NCI-H1930 (cell line): Measurements from ENCODE around the gene KRTAP5-11.
"Not testable (repeated sequence)": the region's sequence is repeated elsewhere in the genome, so short reads cannot be mapped to it uniquely, and the experiment has no call there.

Experiments
- DNase-seq, 2 experiments: peaks; one replicate each; lab custom pipeline; 2025; lab: John Stamatoyannopoulos, UW

KRTAP5-11 gene

DNA sequence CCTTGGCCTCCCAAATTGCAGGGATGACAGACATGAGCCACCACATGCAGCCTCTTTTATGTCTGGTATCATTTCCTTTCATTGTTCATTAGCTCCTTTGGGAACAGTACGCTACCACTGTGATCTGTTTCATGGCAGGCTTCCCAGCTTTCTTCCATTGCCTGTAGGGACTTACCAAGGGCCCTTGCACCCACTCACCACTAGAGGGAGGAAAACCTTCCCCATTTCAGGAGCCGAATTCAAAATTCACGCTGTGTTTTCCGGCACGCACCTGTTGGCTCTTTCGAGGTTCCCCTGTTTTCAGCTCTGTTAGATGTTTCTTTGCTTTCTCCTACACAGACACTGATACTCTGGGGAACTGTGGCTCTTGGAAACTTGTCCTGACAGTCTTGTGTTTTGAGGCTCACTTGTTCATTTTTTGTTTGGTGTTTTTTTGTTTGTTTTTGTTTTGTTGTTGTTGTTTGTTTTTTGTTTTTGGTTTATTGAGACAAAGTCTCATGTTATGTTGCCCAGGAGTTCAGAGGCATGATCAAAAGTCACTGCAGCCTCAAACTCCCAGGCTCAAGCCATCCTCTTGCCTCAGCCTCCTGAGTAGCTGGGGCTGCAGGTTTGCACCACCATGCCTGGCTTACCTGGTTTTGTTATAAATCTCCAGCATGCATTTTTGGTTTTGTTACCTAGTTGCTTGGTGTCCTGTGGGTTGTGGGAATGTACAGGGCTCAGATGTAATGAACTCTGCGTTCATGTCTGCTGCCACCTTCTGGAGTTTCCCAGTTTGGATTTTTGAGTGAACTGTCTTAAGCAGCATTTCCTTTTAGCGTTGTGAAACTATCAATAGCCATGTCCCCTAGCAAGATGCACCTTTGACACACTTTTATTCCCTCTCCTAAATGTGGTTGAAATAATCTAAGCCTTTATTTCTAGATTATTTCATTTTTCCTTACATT, 2.3 kb downstream of the KRTAP5-11 start:
- peak in 1 of 2 experiments; percentile 57 for DNase-seq

DNA sequence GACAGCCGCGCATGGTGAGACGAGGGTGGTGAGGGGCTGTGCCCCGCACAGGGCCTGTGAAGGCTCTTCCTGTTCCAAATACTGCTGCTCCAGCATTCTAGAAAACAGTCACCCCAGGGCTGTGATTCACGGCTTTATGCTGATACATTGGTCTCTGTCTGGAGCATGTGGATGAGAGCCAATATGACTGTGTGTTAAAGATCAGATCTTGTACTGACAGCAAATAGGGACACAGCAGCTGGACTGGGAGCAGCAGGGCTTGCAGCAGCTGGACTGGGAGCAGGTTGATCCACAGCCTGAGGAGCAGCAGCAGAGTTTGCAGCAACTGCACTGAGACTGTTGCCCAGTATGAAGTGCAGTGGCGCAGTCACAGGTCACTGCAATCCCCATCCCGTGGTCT, 3.2 kb downstream of the KRTAP5-11 start:
- DNase-seq: not testable (repeated sequence)

DNA sequence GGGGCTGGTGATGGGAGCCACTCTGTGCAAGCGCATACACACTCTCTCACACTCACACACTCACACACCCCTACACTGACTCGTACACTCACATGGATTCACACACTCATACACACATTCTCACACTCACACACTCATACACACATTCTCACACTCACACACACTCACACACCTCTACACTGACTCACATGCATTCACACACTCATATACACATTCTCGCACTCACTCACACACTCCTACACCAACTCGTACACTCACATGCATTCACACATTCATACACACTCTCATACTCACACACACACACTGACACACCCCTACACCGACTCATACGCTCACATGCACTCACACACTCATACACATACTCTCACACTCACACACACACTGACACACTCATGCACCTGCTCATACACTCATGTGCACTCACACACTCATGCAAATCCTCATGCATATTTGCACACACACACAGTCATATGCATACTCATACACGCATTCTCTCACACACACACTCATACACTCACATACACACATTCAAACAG, 5.1 kb downstream of the KRTAP5-11 start:
- DNase-seq: no peak

GRCh38 chr11:71576688-71577465, 5.8 kb downstream of the KRTAP5-11 start:
- DNase-seq: not testable (repeated sequence)

DNA sequence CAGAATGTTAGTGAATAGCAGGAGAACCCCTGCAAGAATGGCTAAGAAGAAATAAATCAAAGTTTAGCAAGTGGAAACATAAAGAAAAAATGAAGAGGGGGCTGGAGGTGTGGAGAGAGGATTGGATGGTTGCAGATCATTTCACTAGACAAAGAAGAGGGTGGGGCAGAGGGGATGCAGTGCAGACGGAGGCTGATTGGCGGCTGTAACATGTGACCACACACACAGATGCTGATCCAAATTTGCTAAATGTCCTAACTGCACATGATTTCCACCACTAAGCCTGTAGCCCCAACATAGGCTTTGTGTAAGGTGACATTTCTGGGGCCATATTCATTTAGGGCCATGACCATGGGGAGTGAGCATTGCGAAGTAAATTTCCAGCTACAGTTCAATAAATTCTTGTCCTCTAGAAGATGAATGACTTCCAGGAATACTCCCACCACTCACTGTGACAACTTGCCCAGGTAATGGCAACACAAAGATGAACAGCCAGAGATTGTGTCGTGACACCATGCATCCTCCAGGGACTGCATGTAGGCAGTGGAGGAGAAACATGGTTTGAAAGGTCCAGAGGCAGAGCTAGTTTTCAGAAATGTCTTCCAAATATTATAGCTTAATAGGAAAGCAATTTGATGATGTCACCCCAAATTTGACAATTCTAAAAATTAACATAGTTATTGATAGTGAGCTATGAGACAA, 6.8 kb downstream of the KRTAP5-11 start:
- no peak for DNase-seq

GRCh38 chr11:71574418-71574817, 8.3 kb downstream of the KRTAP5-11 start:
- DNase-seq: no peak

- DNase-seq: no peak
Measured at GRCh38 chr11:71572811-71573210, 9.9 kb downstream of the KRTAP5-11 start.

- not testable (repeated sequence) for DNase-seq
Measured at GRCh38 chr11:71571101-71571850, 11.4 kb downstream of the KRTAP5-11 start.

- DNase-seq: no peak
Measured at GRCh38 chr11:71568704-71569349, 13.8 kb downstream of the KRTAP5-11 start.

- DNase-seq: not testable (repeated sequence)
Measured at GRCh38 chr11:71567633-71568032, 15.0 kb downstream of the KRTAP5-11 start.

DNA sequence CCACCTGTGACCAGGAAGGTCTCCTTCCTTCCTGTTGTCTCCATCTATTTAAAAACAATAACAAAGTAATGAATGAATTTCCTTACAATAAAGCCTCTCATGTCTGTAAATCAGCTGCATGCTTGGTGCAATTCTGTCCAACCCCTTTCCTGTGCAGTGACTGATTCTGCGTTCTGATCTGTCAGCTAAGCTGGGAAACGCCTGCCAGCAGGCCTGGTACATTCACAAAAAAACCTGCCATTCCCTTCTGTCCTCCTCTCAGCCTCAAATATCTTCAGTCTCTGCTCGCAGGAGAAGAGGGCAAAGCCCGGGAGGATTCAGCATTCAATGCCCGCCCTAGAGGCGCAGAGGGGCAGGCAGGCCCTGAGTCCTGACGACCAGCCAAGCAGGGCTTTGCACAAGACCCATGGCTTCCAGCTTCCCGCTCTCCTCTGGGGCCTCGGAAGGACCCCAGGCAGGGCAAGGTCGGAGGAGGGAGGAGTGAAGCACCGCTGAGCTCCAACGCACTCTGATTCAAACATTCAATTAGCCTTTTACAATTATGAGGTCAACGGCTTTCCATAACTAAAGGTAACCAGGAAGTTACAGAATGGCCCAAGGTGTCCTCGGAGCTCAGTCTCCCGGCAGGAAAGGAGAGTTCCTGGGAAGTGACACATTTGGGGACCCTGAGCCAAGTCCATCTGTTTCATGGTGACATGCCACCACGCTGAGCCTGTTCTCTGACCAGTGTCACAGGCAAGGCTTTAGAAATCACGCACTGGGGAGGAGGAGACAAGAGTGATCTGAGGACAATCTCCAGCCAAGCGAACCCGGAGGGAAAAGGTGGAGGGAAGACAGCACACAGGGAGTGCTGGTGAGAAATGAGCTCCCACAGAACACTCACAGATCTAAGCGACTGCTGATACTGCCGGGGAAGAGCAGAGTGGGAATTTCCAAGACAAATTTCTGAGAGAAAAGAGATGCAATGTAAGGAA, 15.8 kb downstream of the KRTAP5-11 start:
- not testable (repeated sequence) for DNase-seq

DNA sequence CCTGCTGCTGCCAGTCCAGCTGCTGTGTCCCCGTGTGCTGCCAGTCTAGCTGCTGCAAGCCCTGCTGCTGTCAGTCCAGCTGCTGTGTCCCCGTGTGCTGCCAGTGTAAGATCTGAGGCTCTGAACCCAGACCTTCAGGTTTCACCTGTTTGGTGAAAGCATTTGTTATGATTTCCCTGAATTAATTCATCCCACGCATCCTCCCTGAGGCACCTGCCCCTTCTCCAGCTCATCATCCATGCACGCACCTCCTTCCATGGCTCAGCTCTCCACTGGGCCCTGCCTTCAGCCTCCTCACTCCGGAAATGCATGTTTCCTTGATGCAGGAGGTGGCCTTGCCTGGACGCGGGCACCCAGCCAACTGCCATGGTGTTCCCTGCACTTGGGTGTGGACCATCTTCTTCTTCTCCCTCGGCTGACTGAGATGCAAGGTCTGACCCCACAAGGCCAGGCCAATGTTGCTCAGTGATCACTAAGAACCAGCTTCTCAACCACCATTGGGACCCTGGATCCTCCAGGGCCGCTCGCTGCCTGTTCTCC, 16.5 kb downstream of the KRTAP5-11 start:
- DNase-seq: no peak

- no peak for DNase-seq
Measured at GRCh38 chr11:71565263-71565662, 17.4 kb downstream of the KRTAP5-11 start, which contains the start of gene KRTAP5-10. TSS of gene KRTAP5-10 (plus strand) at chr11:71565563. CDS start at chr11:71565588, 25 bp downstream.

DNA sequence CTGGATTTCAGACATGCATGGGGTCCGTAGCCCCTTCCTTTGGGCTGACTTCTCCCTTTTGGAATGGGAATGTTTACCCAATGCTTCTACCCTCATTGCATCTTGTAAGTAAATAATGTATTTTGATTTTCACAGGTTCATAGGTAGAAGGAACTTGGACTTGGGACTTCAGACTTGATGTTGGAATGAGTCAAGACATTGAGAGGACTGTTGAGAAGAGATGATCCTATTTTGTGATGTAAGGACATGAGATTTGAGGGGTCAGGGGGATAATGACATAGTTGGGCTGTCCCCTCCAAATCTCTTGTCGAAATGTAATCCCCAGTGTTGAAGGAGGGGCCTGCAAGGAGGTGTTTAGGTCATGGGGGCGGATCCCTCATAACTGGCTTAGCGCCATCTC, 18.2 kb downstream of the KRTAP5-11 start:
- DNase-seq: no peak

DNA sequence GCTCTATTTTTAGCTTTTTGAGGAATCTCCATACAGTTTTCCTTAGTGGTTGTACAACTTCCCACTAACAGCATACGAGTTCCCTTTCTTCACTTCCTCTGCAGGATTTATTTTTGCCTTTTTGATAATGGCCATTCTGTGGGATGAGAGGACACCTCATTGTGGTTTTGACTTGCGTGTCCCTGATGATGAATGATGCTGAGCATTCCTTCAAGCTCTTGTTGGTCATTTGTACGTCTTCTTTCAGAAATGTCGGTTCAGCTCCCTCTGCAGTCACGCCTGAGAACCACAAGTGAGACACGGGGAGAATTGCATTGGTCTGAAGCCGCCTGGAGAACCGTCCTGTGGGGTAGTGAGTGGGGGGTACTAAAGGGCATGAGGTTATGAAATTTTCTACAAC, 19.3 kb downstream of the KRTAP5-11 start:
- DNase-seq: peak in 1 of 2 experiments; percentile 7

DNA sequence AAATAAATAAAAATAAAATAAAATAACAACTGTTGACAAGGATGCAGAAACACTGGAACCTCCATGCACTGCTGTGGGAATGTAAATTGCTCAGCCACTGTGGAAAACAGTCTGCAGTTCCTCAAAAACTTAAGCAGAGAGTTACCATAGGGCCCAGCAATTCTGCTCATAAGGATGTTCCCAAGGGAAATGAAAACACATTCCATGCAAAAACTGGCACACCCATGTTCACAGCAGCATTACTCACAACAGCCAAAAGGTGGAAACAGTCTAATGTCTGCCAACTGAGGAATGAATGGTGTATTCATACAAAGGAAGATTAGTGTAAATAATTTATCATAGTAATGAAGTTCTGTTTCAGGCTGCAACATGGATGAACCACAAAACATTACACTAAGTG, 20.6 kb downstream of the KRTAP5-11 start:
- DNase-seq: no peak

GRCh38 chr11:71558996-71559395, 23.7 kb downstream of the KRTAP5-11 start:
- DNase-seq: no peak

- DNase-seq: no peak
Measured at GRCh38 chr11:71557257-71557656, 25.4 kb downstream of the KRTAP5-11 start.

DNA sequence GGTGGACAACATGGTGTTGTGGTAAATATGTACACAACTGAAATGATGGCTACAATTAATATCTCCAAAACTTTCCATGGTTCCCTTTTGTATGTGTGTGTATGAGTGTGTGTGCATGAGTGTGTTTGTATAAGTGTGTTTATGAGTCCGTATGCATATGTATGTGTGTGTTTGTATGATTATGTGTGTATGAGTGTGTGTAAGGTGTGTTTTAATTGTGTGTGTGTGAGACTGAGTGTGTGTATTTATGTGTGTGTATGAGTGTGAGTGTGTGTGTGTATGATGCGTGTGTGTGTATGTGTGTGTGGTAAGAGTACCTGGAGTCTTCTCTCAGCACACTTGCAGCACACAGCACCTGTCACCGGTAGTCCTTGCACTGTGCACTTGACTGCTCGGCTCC, 26.7 kb downstream of the KRTAP5-11 start:
- DNase-seq: no peak
